ENCODE measurements around the gene FCRL5.

Gene FCRL5

DNA sequence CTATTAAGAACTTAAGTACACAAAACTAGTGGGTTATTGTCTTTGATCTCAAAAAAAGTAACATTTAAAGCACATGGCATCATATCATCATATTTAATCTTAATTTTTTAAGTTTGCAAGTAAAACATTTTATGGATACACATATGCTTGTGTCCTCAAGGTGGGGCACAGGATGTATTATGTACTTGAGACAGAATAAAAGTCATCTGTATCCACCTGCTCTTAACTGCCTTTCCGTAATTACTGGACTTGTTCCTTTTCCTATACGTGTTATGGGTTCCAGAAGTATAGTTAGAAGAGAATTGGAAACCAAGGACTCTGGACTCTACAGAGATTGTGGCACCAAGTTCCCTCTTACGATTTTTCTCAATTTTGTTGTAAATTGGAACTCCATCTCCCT lies 79.4 kb downstream of the FCRL5 start:
- no peak overlapping the region for H3K4me3 ChIP-seq (ENCODE audit: control insufficient read depth, low read depth, low read length)
- TF ChIP-seq, protein P1, sequence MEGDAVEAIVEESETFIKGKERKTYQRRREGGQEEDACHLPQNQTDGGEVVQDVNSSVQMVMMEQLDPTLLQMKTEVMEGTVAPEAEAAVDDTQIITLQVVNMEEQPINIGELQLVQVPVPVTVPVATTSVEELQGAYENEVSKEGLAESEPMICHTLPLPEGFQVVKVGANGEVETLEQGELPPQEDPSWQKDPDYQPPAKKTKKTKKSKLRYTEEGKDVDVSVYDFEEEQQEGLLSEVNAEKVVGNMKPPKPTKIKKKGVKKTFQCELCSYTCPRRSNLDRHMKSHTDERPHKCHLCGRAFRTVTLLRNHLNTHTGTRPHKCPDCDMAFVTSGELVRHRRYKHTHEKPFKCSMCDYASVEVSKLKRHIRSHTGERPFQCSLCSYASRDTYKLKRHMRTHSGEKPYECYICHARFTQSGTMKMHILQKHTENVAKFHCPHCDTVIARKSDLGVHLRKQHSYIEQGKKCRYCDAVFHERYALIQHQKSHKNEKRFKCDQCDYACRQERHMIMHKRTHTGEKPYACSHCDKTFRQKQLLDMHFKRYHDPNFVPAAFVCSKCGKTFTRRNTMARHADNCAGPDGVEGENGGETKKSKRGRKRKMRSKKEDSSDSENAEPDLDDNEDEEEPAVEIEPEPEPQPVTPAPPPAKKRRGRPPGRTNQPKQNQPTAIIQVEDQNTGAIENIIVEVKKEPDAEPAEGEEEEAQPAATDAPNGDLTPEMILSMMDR (IDR thresholded peaks at IDR 0.05; ENCODE audit: control insufficient read depth, insufficient read depth, low read depth, low read length, missing control alignments), result no peak
- DNase-seq (ENCODE audit: low read depth), result no peak

DNA sequence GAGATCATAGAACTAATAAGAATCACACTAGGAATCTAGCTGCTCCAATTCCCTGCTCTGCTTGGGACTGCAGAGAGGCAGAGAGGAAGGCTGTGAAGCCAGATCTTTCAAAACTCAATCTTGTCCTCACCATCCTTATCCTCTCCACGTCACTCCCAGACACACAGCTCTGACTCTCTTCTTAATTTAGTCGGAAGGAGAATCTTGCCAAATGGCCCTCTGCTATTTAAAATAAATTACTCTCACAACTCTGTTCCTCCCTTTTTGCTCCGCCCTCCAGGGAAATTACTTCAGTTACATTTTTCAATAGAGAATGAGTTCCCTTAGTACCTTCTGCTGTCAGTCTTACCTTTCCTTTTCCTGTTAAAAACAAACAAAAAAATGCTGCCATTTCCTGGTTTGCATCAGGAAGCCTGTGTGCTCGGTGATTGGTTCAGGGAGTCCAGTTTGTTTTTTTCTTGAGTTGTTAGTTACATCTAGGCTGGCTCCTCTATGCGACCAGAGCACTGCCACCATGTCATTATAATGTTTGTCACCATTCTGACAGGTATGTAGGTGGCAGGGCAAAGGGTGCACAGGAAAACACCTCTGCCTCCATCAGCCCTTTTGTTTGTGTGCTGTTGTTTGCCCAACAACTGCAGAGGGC lies 80.1 kb downstream of the FCRL5 start:
- H3K4me3 ChIP-seq (ENCODE audit: control insufficient read depth, low read depth, low read length), result no peak overlapping the region
- TF ChIP-seq, protein P1 (IDR thresholded peaks at IDR 0.05; ENCODE audit: control insufficient read depth, insufficient read depth, low read depth, low read length, missing control alignments), result no peak
- no peak for DNase-seq (ENCODE audit: low read depth)

DNA sequence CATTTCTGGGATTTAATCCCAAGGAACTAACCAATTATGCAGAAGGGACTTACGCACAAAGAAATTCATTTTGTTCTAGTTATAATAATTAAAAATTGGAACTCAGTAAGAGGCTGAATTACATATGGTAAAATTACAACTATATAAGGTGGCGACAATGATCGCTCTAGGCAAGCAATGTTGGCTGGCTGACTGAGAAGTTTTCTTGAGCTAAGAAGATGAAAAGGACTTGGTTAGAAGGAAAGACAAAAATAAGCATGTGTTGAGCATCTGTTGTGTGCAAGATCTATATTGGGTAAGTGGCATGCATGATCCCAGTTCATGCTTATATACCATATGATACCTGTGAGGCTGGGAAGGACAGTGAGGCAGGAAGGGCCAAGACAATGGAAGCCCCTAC lies 80.8 kb downstream of the FCRL5 start:
- TF ChIP-seq, protein P1 (IDR thresholded peaks at IDR 0.05; ENCODE audit: control insufficient read depth, insufficient read depth, low read depth, low read length, missing control alignments), result no peak
- no peak for DNase-seq (ENCODE audit: low read depth)
- no peak overlapping the region for H3K4me3 ChIP-seq (ENCODE audit: control insufficient read depth, low read depth, low read length)

DNA sequence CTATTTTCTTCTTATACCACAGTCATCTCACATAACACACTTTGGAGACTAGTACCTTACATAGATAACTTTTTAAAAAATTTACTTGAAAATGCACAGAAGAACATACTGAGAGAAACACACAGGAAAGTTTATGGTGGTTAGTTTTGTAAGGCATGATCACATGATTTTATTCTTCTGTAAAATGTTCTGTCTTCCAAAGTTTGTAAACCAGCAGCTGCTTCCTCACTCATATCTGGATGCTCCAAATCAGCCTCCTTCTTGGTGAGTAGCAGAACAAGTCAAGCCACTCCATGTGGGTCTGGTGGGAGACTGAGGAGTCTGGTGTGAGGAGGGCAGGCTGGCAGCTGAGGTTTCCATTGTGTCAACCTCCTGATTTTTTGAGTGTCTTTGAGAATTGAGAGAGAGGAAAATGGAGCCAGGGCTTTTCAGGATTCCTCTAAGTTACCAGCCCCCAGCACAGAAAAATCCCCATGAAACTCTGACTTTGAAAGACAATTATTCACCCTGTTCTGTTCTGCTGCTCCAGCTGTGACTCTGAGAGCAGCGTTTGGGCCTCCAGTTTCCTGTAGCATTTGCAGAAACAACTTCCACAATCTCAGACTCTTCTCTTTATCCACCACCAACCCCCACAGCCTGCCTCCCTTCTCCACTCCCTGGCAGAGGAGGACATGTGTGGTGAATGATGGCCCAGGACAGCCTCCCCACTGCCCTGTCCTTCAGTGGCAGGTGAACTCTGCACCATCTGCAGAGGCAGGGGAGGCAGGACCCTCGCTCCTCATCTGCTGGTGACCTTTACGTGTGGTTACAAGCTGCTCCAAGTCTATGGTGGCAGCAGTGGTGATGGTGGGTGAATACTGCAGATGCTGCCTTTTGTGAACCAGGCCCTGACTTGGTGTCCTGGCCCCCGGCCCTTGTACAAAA lies 82.3 kb downstream of the FCRL5 start:
- no peak for DNase-seq (ENCODE audit: low read depth)
- TF ChIP-seq, protein P1 (IDR thresholded peaks at IDR 0.05; ENCODE audit: control insufficient read depth, insufficient read depth, low read depth, low read length, missing control alignments), result no peak

DNA sequence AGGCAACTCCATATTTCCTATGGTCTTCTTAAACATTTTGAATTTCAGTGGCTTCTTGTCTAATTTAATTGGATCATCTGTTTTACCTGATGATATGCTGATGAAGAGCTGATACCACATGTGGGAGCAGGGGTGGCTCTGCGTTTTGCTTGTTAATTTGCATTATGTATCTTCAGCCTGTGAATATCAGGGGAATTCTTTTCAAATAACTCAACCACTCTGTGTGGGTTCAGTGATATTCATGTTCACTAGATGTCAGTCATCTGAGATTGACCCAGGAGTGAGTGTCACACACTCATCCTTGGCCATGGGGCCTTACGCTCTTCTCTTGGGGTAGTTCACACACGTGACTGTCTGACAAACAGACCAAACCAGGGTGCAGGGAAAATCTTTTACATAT lies 83.0 kb downstream of the FCRL5 start:
- no peak for DNase-seq (ENCODE audit: low read depth)
- no peak overlapping the region for H3K4me3 ChIP-seq (ENCODE audit: control insufficient read depth, low read depth, low read length)
- TF ChIP-seq, protein P1 (IDR thresholded peaks at IDR 0.05; ENCODE audit: control insufficient read depth, insufficient read depth, low read depth, low read length, missing control alignments), result no peak

More for the DNA sequence above, 82.3 kb downstream of the FCRL5 start:
- no peak overlapping the region for H3K4me3 ChIP-seq (ENCODE audit: control insufficient read depth, low read depth, low read length)

DNA sequence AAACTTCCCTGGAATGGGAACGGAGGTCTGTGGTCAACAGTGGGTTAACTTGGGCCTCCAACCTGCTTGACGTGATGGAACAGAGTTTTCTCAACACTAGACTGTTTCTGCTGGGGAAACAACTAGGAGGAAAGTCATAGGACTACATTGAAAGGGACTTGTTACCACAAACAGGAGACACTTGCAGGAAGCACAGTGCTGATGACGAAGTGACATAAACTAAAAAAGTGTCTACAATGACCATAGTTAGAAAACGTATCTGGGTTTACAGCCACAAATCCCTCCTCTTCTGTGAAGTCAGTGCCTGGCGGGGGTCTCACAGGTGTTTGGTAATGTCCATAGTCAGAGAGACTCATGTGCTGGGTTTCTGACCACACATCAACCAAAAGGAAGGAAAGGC lies 86.3 kb downstream of the FCRL5 start:
- DNase-seq (ENCODE audit: low read depth), result no peak
- TF ChIP-seq, protein P1 (IDR thresholded peaks at IDR 0.05; ENCODE audit: control insufficient read depth, insufficient read depth, low read depth, low read length, missing control alignments), result no peak
- no peak overlapping the region for H3K4me3 ChIP-seq (ENCODE audit: control insufficient read depth, low read depth, low read length)

Measured in AG09309 (cell line).